HG03045 (cell line): Measurements from ENCODE around the gene CACNG1.
"Not testable (repeated sequence)": the region's sequence is repeated elsewhere in the genome, so short reads cannot be mapped to it uniquely, and the experiment has no call there.

Experiments used
- ATAC-seq: cut with Tn5 transposase; IDR thresholded peaks from one replicate; pipeline ENCODE4 v1.9.1; 2021; ENCODE audit warnings: mild to moderate bottlenecking, moderate library complexity; ENCODE audit not compliant: unreplicated experiment

CACNG1 gene

GRCh38 chr17:67074781-67075180 is 30.4 kb downstream of the CACNG1 start:
- ATAC-seq = no peak

- ATAC-seq = no peak
Observed at GRCh38 chr17:67076290-67076689, 31.9 kb downstream of the CACNG1 start.

GRCh38 chr17:67078292-67078691 is 33.9 kb downstream of the CACNG1 start:
- no peak for ATAC-seq

GRCh38 chr17:67079491-67079890 is 35.1 kb downstream of the CACNG1 start:
- no peak for ATAC-seq

- no peak for ATAC-seq
Observed at GRCh38 chr17:67080804-67081203, 36.5 kb downstream of the CACNG1 start.

GRCh38 chr17:67082107-67082506 is 37.8 kb downstream of the CACNG1 start:
- ATAC-seq = peak; percentile 64

GRCh38 chr17:67085406-67085805 is 41.1 kb downstream of the CACNG1 start:
- ATAC-seq = no peak

- ATAC-seq = no peak
Observed at GRCh38 chr17:67088639-67089038, 44.3 kb downstream of the CACNG1 start.

GRCh38 chr17:67090341-67090740 is 46.0 kb downstream of the CACNG1 start:
- ATAC-seq = no peak

- ATAC-seq = no peak
Observed at GRCh38 chr17:67092291-67092690, 47.9 kb downstream of the CACNG1 start.

GRCh38 chr17:67092710-67093109 is 48.4 kb downstream of the CACNG1 start:
- ATAC-seq = not testable (repeated sequence)

- no peak for ATAC-seq
Observed at GRCh38 chr17:67093348-67093747, 49.0 kb downstream of the CACNG1 start.

- not testable (repeated sequence) for ATAC-seq
Observed at GRCh38 chr17:67095291-67095690, 50.9 kb downstream of the CACNG1 start.

GRCh38 chr17:67095803-67096202 is 51.4 kb downstream of the CACNG1 start:
- ATAC-seq = no peak

- ATAC-seq = no peak
Observed at GRCh38 chr17:67096609-67097008, 52.3 kb downstream of the CACNG1 start.

GRCh38 chr17:67098006-67098405 is 53.7 kb downstream of the CACNG1 start:
- ATAC-seq = no peak

GRCh38 chr17:67104641-67105040 is 60.3 kb downstream of the CACNG1 start:
- not testable (repeated sequence) for ATAC-seq

- no peak for ATAC-seq
Observed at GRCh38 chr17:67105213-67105612, 60.9 kb downstream of the CACNG1 start.
